Right lobe of liver (tissue), 6 donors: Measurements from ENCODE around the gene GOLT1A. TPM values are rescaled to one million over a fixed set of nuclear protein-coding genes. Genes with fewer than 3 reads are reported as not detected.

ENCODE experiments used
- ATAC-seq, 4 donors: fragments of 200-7000 bp; cut with Tn5 transposase; one replicate each; pipeline ENCODE4 v1.9.1; 2020; ENCODE audit warnings: mild to moderate bottlenecking in 4 of 4, moderate library complexity in 4 of 4
- DNase-seq, 3 donors: peaks; one replicate each; pipeline ENCODE4 v3.0.0-alpha.2; 2020
- H3K27ac ChIP-seq, 3 donors: fragments of 200-600 bp; one replicate each; pipeline ENCODE4 v1.8.0; 2022
- H3K27me3 ChIP-seq, 2 donors: fragments of 200-600 bp; one replicate each; pipeline ENCODE4 v1.8.0; 2022
- H3K36me3 ChIP-seq, 4 donors: fragments of 200-600 bp; sonication (generic) in 1 of 4; one replicate each; pipeline versions ENCODE4 v1.5.1 to v1.8.0; 2017 to 2022; ENCODE audit warnings: control low read depth in 1 of 4
- H3K4me1 ChIP-seq, 4 donors: fragments of 200-600 bp; sonication (generic) in 1 of 4; one replicate each; pipeline versions ENCODE4 v1.5.1 to v1.8.0; 2017 to 2022; ENCODE audit warnings: control low read depth in 1 of 4
- H3K4me3 ChIP-seq, 3 donors: fragments of 200-600 bp; one replicate each; pipeline ENCODE4 v1.8.0; 2022
- H3K9me3 ChIP-seq, 4 donors: fragments of 200-600 bp; sonication (generic) in 1 of 4; one replicate each; pipeline versions ENCODE4 v1.5.1 to v1.8.0; 2017 to 2022; ENCODE audit warnings: control low read depth in 1 of 4
- CTCF ChIP-seq, 4 donors: fragments of 200-600 bp in 3 of 4; fragments of 450-650 bp in 1 of 4; IDR thresholded peaks; one replicate each; pipeline versions ENCODE4 v1.5.1 to v1.8.0; 2016 to 2022; ENCODE audit warnings: antibody characterized with exemption in 4 of 4, mild to moderate bottlenecking in 2 of 4
- POLR2A ChIP-seq: fragments of 450-650 bp; IDR thresholded peaks from one replicate; pipeline ENCODE4 v1.6.1; 2017; ENCODE audit warnings: antibody characterized with exemption, mild to moderate bottlenecking
- WGBS: methylation state at CpG from one replicate; pipeline ENCODE4 v1.1.6; 2018; ENCODE audit warnings: low coverage, low lambda C conversion rate; ENCODE audit not compliant: insufficient coverage; ENCODE audit errors: missing lambda C conversion rate; 5-methylcytosine and 5-hydroxymethylcytosine counted together
- intact Hi-C, 2 donors: fragments of 100-400 bp; cut with DNase I; formaldehyde crosslinking; loops; one replicate each; pipeline versions ENCODE4 v1.11.2 to v1.14.1; 2022
- total RNA-seq, 6 experiments: library from RNA; depleted of rRNA in 2 of 6; stranded (reverse); fragments of >200 nt in 2 of 6; fragmentation: NEBNext Ultra II Directional in 3 of 6; extraction: Animal tissue kit (Norgen Biotek cat#: 25700) in 3 of 6; gene quantifications; one replicate each; pipeline versions ENCODE4 v1.1.0 to v1.2.4, GENCODE V29; 2016 to 2023
- donor health status: DM: no; HTN: yes; CAD: no.
- donor health status: DM: no; HTN: no; CAD: no.
- donor health status: DM: no; HTN: no; CAD: no.
- donor health status: DM: no; HTN: yes; CAD: no.
- donor health status: DM: no; HTN: yes; CAD: no.

The GOLT1A gene
- total RNA-seq, 6 experiments from 2014 or later: 49.4 to 103 (median 74.5) TPM

GRCh38 chr1:204177133-204177532, 36.7 kb downstream of the GOLT1A start:
- H3K4me1 ChIP-seq: peaks cover 0 to 1% (median 0%) of the 10 kb centered on the region in 4 donors
- H3K36me3 ChIP-seq: no peaks in the 10 kb centered on the region
- H3K27ac ChIP-seq: no peak overlapping the region
- no peak for DNase-seq
- no peak for TF ChIP-seq POLR2A
- TF ChIP-seq CTCF (IDR thresholded peaks at IDR 0.05): no peak
- WGBS: 40% methylated on average over 4 of the region's 4 CpGs
- ATAC-seq: no peak
- no peak overlapping the region for H3K4me3 ChIP-seq
- no peaks in the 10 kb centered on the region for H3K27me3 ChIP-seq
- no peaks in the 10 kb centered on the region for H3K9me3 ChIP-seq
- intact Hi-C loops: no loop called here

GRCh38 chr1:204176049-204176448, 37.7 kb downstream of the GOLT1A start:
- TF ChIP-seq POLR2A (no peak), CTCF (IDR thresholded peaks at IDR 0.05) (no peak)
- intact Hi-C loops: no loop called here
- Histone ChIP-seq H3K4me3 (no peak overlapping the region), H3K4me1 (peaks cover 0 to 9% (median 0%) of the 10 kb centered on the region in 4 donors), H3K9me3 (no peaks in the 10 kb centered on the region), H3K27me3 (no peaks in the 10 kb centered on the region), H3K36me3 (no peaks in the 10 kb centered on the region), H3K27ac (no peak overlapping the region)
- DNase-seq: no peak
- no peak for ATAC-seq
- 80% methylated on average over 5 of the region's 5 CpGs for WGBS

- WGBS: 61% methylated on average over 3 of the region's 3 CpGs
- Histone ChIP-seq H3K4me1 (peaks cover 0 to 20% (median 0%) of the 10 kb centered on the region in 4 donors), H3K9me3 (no peaks in the 10 kb centered on the region), H3K27ac (no peak overlapping the region), H3K36me3 (no peaks in the 10 kb centered on the region), H3K27me3 (no peaks in the 10 kb centered on the region), H3K4me3 (no peak overlapping the region)
- TF ChIP-seq CTCF (IDR thresholded peaks at IDR 0.05) (no peak), POLR2A (no peak)
- no peak for DNase-seq
- intact Hi-C loops: no loop called here
- no peak for ATAC-seq
These were observed 38.8 kb downstream of the GOLT1A start for GRCh38 chr1:204174958-204175357.

GRCh38 chr1:204172404-204173029, 41.3 kb downstream of the GOLT1A start:
- 95% methylated on average over 2 of the region's 2 CpGs for WGBS
- DNase-seq (no peak), ATAC-seq (no peak)
- H3K4me1 ChIP-seq: peaks cover 0 to 20% (median 0%) of the 10 kb centered on the region in 4 donors
- no peaks in the 10 kb centered on the region for H3K9me3 ChIP-seq
- H3K36me3 ChIP-seq: no peaks in the 10 kb centered on the region
- TF ChIP-seq CTCF (IDR thresholded peaks at IDR 0.05): no peak
- intact Hi-C loops: no loop called here
- H3K4me3 ChIP-seq: no peak overlapping the region
- no peaks in the 10 kb centered on the region for H3K27me3 ChIP-seq
- H3K27ac ChIP-seq: no peak overlapping the region
